Measurements from ENCODE around the gene APOL2.

DNA sequence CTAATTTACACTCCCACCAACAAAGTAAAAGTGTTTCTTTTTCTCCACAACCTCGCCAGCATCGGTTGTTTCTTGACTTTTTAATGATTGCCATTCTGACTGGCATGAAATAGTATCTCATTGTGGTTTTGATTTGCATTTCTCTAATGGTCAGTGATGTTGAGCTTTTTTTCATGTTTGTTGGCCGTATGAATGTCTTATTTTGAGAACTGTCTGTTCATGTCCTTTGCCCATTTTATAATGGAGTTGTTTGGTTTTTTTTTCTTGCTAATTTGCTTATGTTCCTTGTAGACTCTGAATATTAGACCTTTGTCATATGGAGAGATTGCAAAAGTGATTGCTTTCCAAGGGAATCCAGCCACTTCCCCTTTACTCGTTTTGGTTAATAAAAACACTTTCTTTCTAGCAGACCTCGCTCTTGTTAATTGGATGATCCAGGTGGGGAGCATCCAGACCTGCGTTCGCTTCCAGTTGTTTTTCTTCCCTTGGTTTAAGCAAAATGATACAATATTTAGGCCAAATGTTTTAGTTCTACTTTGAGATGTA is 20.6 kb downstream of the APOL2 start:
- TF ChIP-seq CTCF (IDR thresholded peaks at IDR 0.05) (no peak), POLR2A (IDR thresholded peaks at IDR 0.05) (no peak)

All from suprapubic skin (tissue), 3 donors.